ENCODE data around the gene TRO.

- no peak for TF ChIP-seq CTCF (IDR thresholded peaks at IDR 0.05; ENCODE audit: low read length)
- TF ChIP-seq EZH2phosphoT487 (IDR thresholded peaks at IDR 0.05; ENCODE audit: low read length), result no peak
Measured at GRCh38 chrX:54909941-54910340, 10.7 kb upstream of the TRO start.

Data from MM.1S (cell line).